ENCODE results near the gene TNFRSF17.
"Not testable (repeated sequence)": the region's sequence is repeated elsewhere in the genome, so short reads cannot be mapped to it uniquely, and the experiment has no call there.

TNFRSF17 gene

DNA sequence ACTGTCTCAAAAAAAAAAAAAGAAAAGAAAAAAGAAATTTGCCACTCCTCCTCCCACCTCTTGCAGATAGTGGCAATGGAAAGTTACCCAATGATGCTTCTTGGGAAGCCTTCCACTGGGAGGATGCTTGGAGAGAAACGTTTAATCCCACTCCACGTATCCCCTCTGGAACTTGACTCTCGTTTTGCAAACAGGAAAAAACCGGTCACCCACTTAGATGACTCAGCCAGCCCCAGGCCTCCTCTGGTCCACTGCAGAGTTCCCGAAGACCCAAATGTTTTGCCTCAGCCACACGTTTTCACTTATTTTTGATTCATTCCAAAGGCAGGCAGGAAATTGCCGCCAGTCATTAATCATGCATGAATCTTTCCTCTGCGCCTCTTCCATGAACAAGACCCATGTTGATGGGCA lies 9.3 kb upstream of the TNFRSF17 start:
- H3K79me2 ChIP-seq, result no peaks in the 10 kb centered on the region
- no peaks in the 10 kb centered on the region for H3K36me3 ChIP-seq (ENCODE audit: control insufficient read depth, insufficient read depth, low read length)
- no peaks in the 10 kb centered on the region for H3K27me3 ChIP-seq (ENCODE audit: control insufficient read depth, insufficient read depth, low read length)
- no peak overlapping the region for H3K4me2 ChIP-seq (ENCODE audit: low read length)
- peaks cover 4% of the 10 kb centered on the region for H3K4me1 ChIP-seq
- TF ChIP-seq, protein P1, sequence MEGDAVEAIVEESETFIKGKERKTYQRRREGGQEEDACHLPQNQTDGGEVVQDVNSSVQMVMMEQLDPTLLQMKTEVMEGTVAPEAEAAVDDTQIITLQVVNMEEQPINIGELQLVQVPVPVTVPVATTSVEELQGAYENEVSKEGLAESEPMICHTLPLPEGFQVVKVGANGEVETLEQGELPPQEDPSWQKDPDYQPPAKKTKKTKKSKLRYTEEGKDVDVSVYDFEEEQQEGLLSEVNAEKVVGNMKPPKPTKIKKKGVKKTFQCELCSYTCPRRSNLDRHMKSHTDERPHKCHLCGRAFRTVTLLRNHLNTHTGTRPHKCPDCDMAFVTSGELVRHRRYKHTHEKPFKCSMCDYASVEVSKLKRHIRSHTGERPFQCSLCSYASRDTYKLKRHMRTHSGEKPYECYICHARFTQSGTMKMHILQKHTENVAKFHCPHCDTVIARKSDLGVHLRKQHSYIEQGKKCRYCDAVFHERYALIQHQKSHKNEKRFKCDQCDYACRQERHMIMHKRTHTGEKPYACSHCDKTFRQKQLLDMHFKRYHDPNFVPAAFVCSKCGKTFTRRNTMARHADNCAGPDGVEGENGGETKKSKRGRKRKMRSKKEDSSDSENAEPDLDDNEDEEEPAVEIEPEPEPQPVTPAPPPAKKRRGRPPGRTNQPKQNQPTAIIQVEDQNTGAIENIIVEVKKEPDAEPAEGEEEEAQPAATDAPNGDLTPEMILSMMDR (IDR thresholded peaks at IDR 0.05), result no peak
- H3K4me3 ChIP-seq (ENCODE audit: low read depth, low read length), result no peak overlapping the region
- H3K9ac ChIP-seq, result no peak overlapping the region
- H2AFZ ChIP-seq, result no peak overlapping the region
- no peaks in the 10 kb centered on the region for H3K9me3 ChIP-seq (ENCODE audit: control insufficient read depth, low read length)
- H3K27ac ChIP-seq, result no peak overlapping the region

DNA sequence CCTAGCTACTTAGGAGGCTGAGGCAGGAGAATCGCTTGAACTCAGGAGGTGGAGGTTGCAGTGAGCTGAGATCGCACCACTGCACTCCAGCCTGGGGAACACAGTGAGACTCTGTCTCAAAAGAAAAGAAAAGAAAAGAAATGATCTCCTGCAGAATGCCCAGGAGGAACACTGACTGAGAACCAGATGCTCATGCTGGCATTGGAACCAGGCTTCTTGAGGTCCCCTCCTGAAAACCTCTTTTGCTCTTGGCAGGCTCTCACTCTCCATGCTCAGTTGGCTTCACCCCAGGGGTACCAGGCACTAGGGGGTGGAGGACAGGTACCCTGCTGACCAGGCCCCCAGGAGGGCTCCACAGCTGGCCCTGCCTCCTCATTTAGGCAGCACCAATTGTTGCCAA lies 8.5 kb upstream of the TNFRSF17 start:
- no peaks in the 10 kb centered on the region for H3K9me3 ChIP-seq (ENCODE audit: control insufficient read depth, low read length)
- no peaks in the 10 kb centered on the region for H3K36me3 ChIP-seq (ENCODE audit: control insufficient read depth, insufficient read depth, low read length)
- H3K4me3 ChIP-seq (ENCODE audit: low read depth, low read length), result no peak overlapping the region
- no peaks in the 10 kb centered on the region for H3K79me2 ChIP-seq
- H3K27ac ChIP-seq, result no peak overlapping the region
- H3K4me1 ChIP-seq, result peaks cover 4% of the 10 kb centered on the region
- no peak overlapping the region for H3K9ac ChIP-seq
- no peak overlapping the region for H2AFZ ChIP-seq
- no peak overlapping the region for H3K4me2 ChIP-seq (ENCODE audit: low read length)
- TF ChIP-seq, protein P1 (IDR thresholded peaks at IDR 0.05), result no peak
- H3K27me3 ChIP-seq (ENCODE audit: control insufficient read depth, insufficient read depth, low read length), result no peaks in the 10 kb centered on the region

DNA sequence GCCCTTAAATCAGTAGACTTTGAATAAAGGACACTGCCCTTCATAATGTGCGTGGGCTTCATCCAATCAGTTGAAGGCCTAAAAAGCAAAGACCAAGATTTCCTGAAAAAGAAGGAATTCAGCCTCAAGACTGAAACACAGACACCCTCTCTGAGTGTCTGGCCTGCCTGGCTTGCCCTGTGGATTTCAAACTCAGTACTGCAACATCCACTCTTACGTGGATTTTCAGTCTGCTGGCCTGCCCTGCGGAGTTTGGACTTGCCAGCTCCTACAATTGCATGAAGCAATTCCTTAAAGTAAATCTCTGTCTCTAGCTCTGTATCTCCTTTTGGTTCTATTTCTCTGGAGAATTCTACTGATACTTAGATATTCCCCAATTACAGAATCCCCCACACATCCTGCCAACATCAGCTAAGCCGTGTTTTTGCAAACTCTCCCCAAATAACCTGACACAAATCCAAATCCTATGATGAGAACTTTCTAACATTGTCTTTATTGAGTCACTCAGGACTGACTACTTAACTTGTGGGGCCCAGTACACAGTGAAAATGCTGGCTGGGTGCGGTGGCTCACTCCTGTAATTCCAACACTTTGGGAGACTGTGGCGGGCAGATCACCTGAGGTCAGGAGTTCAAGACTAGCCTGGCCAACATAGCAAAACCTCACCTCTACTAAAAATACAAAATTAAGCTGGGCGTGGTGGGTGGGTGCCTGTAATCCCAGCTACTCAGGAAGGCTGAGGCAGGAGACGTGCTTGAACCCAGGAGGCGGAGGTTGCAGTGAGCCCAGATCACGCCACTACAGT lies 7.2 kb upstream of the TNFRSF17 start:
- Histone ChIP-seq H3K4me2 (ENCODE audit: low read length) (no peak overlapping the region), H3K27me3 (ENCODE audit: control insufficient read depth, insufficient read depth, low read length) (no peaks in the 10 kb centered on the region), H3K9me3 (ENCODE audit: control insufficient read depth, low read length) (no peaks in the 10 kb centered on the region), H3K79me2 (no peaks in the 10 kb centered on the region), H3K27ac (no peak overlapping the region), H3K4me3 (ENCODE audit: low read depth, low read length) (no peak overlapping the region), H3K9ac (no peak overlapping the region), H3K4me1 (peaks cover 4% of the 10 kb centered on the region), H3K36me3 (ENCODE audit: control insufficient read depth, insufficient read depth, low read length) (no peaks in the 10 kb centered on the region), H2AFZ (no peak overlapping the region)
- TF ChIP-seq, protein P1 (IDR thresholded peaks at IDR 0.05), result no peak

DNA sequence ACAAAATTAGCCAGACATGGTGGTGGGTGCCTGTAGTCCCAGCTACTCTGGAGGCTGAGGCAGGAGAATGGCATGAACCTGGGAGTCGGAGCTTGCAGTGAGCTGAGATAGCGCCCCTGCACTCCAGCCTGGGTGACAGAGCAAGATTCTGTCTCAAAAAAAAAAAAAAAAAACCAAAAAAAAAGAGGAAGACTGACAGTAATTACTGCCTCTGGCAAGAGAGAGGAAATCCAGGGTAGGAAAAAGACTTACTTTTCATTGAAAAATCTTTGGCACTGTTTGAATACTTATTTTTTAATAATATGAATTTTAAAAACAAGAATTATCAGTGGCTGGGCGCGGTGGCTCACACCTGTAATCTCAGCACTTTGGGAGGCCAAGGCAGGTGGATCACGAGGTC lies 2.6 kb upstream of the TNFRSF17 start:
- not testable (repeated sequence) for H3K4me3 ChIP-seq (ENCODE audit: low read depth, low read length); H3K27ac ChIP-seq; H3K27me3 ChIP-seq (ENCODE audit: control insufficient read depth, insufficient read depth, low read length); H2AFZ ChIP-seq; H3K79me2 ChIP-seq; H3K4me2 ChIP-seq (ENCODE audit: low read length); H3K9ac ChIP-seq; H3K9me3 ChIP-seq (ENCODE audit: control insufficient read depth, low read length); H3K36me3 ChIP-seq (ENCODE audit: control insufficient read depth, insufficient read depth, low read length)
- H3K4me1 ChIP-seq, result peaks cover 13% of the 10 kb centered on the region

DNA sequence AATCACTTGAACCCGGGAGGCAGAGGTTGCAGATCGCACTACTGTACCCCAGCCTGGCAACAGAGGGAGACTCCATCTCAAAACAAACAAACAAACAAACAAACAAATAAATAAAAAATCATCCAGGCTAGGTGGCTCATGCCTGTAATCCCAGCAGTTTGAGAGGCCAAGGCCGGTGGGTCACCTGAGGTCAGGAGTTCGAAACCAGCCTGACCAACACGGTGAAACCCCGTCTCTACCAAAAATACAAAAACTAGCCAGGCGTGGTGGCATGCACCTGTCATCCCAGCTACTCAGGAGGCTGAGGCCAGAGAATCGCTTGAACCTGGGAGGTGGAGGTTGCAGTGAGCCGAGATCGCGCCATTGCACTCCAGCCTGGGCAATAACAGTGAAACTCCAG lies 2.0 kb upstream of the TNFRSF17 start:
- not testable (repeated sequence) for H3K27ac ChIP-seq; H3K9me3 ChIP-seq (ENCODE audit: control insufficient read depth, low read length); H3K36me3 ChIP-seq (ENCODE audit: control insufficient read depth, insufficient read depth, low read length); H3K79me2 ChIP-seq; H3K4me2 ChIP-seq (ENCODE audit: low read length); H3K9ac ChIP-seq; H3K4me3 ChIP-seq (ENCODE audit: low read depth, low read length); H2AFZ ChIP-seq; H3K27me3 ChIP-seq (ENCODE audit: control insufficient read depth, insufficient read depth, low read length)
- H3K4me1 ChIP-seq, result peaks cover 13% of the 10 kb centered on the region

DNA sequence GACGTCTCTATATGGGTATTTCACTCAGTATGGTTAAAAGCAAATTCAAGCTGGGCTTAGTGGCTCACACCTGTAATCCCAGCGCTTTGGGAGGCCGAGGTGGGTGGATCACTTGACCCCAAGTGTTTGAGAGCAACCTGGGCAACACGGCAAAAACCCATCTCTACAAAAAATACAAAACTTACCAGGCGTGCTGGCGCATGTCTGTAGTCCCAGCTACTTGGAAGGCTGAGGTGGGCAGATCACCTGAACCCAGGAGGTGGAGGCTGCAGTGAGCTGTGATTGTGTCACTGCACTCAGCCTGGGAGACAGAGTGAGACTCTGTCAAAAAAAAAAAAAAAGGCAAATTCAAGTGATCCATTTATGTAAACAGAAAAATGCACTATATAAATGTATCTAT lies 1.3 kb upstream of the TNFRSF17 start:
- Histone ChIP-seq H3K4me3 (ENCODE audit: low read depth, low read length) (no peak overlapping the region), H2AFZ (no peak overlapping the region), H3K27ac (no peak overlapping the region), H3K27me3 (ENCODE audit: control insufficient read depth, insufficient read depth, low read length) (no peaks in the 10 kb centered on the region), H3K79me2 (no peaks in the 10 kb centered on the region), H3K9me3 (ENCODE audit: control insufficient read depth, low read length) (no peaks in the 10 kb centered on the region), H3K9ac (no peak overlapping the region), H3K4me1 (peaks cover 16% of the 10 kb centered on the region), H3K36me3 (ENCODE audit: control insufficient read depth, insufficient read depth, low read length) (no peaks in the 10 kb centered on the region), H3K4me2 (ENCODE audit: low read length) (no peak overlapping the region)
- TF ChIP-seq, protein P1 (IDR thresholded peaks at IDR 0.05), result no peak
